GM18508 (cell line): Measurements from ENCODE around the gene NSG1.

Experiments used
- ATAC-seq: cut with Tn5 transposase; IDR thresholded peaks from one replicate; pipeline ENCODE4 v1.9.1; 2021; ENCODE audit warnings: moderate number of reproducible peaks; ENCODE audit not compliant: insufficient read depth, unreplicated experiment

Gene NSG1

DNA sequence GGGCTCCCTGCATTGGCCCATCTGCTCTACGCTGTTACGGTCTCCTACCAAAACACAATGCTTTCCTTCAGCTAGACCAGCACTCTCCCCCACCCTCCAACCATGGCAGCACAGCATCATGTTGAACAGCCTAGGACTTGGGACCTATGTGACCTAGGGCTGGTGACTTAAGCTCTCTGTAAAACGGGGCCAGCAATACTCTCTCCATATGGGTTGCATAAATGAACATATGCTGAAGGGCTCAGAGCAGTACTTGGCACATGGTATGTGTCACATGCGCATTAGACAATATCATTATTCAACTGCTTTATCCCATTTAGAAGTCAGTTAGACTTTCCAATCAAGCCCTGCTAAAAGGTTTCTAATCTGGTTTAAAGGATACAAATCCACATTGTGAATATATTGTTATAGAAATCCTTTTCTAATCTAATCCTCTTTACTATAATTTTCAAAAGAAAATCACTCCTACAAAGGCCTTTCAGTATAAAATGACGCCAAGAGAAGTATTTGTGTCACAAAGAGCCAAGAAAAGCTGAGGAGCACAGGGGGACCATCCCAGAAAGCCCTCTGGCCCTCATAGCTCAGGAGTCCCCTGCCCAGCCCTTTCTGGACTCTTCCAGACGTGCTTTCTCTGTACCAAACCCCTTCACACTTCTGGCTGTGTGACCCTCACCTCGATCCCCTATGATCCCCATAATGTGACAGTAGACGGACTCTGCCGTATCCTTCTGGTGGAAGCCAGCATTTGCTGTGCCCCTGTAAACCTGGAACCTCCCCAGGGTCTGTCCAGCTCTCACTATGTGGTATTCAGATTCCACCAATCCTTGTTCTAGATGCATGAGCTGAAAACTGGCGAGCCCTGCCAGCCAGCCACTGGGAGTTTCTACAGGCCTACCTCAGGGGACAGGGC is 42.3 kb downstream of the NSG1 start:
- ATAC-seq: no peak

DNA sequence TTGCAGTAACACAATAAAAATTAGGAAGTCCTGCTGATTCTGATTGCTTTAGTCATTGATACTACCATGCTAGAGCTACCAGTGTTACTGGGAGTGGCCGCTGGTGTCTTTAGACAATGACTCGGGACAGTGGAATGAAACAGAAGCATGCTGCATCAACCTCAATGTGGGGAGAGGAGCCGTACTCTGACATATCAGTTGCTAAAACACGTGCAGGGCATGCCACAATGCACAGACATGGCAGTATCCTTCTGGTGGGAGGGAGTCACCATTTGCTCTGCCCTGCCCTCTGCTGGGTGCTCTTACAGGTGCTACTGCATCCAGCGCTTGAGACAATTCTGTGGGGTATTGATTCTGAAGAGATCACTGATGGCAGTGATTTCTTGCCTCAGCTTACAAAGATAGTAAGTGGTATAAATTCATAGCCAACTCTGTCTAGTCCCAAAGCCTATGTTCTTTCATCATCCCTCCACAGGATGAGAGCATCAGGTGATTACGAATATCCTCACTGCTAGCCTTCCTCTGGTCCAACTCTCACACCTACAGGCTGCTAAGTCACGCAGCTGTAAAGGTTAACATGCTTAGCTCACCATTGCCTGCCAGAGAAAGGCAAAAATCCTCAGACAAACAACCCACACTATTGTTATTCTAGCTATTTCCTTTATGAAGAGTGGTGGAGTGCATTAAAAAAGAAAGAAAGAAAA is 43.7 kb downstream of the NSG1 start:
- ATAC-seq: peak; percentile 73

DNA sequence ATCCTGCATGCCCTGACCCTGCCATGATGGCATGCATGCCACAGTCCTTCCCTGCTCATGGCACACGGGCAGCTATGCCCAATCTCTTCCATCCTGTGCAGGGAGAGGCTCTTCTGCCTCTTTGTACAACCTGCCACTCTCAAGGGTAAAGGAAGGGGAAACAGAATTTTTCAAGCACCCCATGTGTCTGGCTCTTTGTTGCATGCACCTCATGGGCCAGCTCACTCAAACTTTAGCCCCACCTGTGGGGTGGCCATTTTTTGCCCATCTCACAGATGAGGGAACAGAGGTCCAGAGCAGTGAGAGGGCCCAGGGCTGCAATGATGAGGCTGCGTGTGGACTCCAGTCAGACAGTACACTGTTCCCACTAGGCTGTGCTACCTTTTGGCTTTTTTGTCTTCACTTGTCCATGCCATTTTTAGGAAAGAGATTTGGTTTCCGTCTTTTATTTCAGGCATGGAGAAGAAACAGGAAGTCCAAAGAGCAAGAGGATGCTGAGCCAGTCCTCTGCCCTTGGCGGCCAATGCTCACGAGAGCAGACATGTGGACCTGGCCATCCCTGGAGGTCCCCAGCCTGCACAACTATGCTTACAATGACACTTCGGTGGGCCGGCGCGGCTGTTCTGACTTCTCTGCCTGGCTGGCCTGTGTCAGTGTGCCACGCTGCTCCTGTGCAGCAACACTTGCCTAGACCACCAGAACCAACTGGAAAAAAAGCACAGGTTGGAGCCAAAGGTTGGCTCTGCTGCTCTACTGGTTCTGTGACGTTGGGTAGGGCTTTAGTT is 45.6 kb downstream of the NSG1 start:
- no peak for ATAC-seq

DNA sequence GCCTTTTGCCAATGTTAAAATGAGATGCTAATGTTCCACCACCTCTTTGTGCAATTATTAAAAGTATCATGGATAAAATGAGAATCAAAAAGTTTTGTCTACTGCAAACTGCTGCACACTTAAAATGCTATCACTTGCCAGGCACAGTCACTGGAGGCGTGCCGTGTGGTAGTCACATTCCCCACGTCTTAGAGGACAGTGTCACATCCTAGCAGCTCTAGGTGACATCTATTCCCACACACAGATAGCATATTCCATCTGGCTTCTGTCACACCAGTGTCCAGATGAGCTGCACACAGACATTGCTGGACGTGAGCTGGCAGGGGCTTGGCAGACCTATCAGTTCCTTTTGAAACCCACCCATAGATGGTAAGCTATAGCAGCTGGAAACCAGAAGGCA is 47.0 kb downstream of the NSG1 start:
- no peak for ATAC-seq

DNA sequence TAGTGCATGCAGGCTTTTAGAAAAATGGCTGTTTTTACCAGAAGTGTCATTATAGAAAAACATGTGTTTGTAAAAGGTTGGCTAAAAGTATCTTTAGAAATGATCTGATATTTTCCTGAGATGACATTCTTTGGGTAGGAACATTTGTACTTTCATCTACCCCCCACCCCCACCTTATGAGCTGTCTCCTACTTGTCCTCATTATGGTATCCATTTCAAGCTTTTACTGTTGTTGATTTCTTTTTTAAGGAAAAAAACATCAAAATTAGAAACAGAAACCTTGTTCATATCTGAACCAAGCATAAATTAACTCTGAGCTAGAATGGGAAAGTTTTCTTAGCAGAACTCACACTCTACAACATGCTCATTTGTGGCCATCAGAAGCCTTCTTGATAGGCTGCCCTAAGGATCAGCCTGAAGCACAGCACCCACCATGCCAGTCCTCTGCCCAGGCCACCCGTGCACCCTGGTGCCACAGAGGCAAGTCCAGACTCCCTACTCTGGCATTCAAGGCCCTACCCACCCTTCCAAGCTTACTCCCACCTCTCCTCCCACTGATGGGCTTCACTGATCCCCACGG is 49.4 kb downstream of the NSG1 start:
- ATAC-seq: no peak

DNA sequence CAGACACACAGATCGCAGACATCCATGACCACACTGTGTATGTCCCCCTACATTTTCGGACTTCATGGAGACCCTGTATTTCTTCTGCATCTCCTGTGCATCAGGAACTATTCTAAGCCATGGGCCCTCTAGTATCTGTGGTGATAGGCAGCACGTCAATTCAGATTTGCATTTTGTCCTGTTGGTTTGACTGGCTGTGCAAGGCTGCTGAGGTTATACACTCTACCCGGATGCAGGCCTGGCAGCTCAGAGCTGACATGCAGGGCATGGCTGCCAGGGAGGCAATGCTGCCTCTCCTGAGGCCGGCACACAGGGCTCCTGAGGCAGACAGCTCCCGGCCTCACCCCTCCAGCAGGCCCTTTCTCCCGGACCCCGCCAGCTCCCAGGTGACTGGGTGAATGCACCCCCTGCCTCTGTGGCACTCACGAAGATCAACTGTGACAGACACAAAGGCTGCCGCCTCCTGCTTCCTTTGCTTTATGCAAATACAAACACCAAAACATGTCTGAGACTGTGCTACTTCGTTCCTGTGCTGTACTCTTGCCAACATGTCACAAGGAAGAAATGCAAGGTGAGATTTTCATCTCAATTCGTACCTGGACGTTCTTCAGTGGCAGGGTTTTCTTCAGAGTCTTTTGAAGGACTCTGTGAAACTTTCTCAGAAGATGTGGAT is 51.0 kb downstream of the NSG1 start:
- no peak for ATAC-seq

DNA sequence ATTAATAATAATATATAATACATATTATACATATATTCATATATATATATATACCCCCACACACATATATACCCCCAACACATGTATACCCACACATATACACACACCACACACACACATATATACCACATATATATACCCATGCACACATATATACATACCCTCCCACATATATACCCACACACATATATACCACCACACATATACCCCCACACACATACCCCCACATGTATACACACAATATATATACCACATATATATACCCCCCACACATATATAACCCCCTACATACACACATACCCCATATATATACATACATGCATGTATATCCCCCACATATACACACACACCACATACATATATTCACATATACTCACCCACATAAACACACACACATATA is 52.0 kb downstream of the NSG1 start:
- ATAC-seq: no peak

DNA sequence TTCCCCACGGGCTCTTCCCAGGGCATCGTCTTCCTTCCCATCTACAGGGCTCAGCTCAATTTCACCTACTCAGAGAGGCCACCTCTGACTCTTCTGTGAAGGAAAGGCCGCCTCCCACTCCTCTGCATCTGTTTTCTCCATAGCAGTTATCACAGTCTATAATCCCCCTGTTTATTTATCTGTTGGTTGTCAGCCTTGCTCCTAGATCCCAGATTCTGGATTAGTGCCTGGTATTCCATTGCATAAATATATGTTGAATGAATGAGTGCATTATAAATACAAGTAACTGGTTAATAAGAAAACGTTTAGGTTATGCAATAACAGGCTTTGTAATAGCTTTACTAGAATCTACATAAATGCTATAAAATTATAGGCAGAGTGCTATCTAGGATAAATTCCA is 52.9 kb downstream of the NSG1 start:
- ATAC-seq: no peak

DNA sequence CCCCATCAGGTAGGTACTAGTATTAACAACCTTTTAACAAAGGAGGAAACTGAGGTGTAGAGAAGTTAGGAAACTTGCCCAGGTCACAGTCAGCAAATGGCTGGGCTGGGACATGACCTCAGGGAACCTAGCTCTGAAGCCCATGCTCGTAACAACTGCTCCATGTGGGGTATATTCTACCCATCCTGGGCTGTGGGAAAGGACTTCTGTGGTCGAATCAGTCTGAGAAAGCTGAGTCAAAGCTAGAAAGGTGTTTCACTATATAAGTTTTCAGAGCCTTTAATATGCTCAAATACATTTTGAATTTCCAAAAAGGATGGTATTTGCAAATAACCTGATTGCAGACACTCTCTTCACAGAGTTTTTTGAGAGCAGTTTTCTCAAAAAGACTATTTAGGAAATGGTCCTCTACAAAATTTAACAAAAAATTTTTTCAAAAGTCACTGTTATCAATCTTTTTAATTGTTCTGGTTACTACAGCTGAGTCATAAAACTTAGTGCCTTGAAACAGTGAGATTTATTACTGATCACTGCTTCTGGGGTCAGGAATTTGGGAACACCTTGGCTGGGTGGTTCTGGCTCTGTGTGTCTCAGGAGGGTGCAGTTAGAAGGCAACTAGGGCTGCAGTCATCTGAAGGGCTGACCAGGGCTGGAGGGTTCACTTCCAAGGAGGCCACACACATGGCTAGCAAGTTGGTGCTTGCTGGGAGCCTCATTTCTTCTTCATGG is 53.6 kb downstream of the NSG1 start:
- ATAC-seq: no peak

DNA sequence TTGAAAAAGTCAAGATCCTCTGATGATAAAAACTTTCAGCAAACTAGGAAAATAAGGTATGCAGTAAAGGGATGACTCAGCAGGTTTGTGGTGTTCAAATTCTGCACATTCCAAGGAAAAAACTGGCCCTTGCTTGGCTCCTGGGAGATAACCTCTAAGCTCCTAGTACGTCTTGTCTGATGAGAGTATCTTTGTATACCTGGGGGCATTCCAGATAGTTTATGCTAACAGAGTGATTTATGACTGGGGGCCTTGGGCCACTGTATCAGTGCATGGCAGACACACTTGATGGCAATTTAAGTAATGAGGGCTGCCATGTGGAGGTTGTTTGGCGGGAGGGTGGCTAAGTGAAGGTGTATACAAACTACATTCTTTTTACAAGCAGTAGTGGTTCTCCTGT is 56.9 kb downstream of the NSG1 start:
- no peak for ATAC-seq

DNA sequence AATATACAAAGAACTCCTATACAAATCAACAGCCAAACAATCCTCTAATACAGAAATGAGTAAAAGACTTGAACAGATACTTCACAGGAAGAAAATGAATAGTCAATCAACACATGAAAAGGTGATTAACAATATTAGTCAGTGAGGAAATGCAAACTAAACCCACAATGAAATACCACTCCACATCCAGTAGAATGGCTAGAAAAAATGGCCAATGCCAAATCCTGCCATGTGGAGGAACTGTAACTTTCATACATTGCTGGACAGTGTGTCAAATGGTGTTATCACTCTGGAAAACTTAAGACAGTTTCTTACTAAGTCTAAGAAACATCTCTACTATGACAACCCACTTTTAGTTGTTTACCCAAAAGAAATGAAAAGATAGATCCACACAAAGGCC is 59.5 kb downstream of the NSG1 start:
- no peak for ATAC-seq

DNA sequence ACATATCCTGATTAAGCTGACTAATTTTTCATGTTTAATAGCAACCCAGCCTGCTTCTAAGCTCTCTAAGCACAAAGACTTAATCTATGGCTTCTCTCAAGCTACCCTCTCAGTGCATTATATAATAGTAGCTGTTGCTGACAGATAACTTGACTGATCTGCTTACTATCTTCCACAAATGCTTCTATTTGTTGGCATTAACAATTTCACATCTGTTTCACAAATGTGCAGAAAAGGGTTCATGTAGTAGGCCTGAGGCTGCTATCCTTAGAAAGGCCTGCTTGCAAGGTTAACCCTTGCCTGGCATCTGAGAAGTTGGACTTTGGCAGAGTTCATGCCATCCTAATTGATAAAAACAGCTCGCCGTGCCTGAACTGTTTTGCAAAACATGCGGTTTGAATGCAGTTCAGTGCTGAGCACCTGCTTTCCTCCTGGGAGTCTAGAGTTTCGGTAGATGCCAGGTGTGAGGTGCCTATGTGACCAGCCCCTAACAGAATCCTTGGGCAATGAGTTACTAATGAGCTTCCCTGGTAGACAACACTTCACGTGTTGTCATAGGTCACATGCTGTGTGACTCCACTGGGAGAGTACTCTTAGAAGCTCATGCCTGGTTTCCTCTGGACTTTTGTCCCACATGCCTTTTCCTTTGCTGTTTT is 68.4 kb downstream of the NSG1 start:
- ATAC-seq: peak; percentile 65

DNA sequence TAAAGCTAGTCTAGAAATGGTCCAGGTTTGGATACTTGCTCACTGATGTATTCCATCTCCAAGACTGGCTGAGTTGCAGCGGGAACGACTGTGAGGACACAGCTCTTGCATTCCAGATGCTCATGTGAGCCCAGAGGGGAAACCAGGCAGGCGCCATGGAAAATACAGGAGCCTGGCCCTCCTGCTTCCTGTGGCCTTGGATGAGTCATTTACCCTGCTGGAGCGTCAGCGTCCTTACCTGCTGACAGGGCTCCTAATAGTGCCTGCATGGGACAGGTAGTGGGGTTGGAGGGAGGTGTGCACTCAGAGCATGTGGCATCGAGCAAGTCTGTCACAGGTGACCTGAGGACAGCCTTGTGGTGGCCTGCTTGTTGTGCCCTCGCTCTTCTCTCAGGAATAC is 69.4 kb downstream of the NSG1 start:
- no peak for ATAC-seq

DNA sequence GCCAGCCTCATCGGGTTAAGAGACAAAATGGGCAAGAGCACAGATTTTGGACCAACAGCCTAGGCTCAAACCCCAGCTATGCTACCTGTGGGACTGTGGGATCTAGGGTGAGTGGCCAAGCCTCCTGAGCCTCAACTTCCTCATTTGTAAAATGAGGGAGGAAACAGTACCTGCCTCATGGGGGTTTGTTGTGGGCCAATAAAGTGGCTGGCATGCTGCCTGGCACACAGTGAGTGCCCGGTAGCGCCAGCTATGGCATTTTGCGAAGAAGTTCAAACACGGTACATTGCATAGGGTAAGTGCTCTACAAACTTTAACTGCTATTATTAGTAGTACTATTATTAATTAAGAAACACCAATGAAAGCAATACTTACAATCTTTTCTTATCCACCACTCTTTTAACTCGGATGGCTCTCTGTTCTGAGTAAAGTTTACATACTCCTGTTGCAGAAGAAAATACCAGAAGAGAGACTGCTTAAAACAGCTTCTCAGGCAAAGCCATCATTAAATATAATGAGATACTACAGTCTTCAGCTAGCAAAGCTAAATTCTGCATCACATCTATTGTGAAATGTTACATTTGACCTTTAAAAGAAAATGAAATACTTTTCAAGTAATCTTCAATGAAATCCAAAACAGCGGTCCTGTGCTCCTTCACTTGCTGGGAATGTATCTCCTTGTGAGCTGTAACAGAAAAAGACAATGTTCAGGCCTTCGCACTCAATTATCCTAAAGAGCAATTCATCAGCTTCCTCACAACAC is 70.1 kb downstream of the NSG1 start:
- no peak for ATAC-seq

DNA sequence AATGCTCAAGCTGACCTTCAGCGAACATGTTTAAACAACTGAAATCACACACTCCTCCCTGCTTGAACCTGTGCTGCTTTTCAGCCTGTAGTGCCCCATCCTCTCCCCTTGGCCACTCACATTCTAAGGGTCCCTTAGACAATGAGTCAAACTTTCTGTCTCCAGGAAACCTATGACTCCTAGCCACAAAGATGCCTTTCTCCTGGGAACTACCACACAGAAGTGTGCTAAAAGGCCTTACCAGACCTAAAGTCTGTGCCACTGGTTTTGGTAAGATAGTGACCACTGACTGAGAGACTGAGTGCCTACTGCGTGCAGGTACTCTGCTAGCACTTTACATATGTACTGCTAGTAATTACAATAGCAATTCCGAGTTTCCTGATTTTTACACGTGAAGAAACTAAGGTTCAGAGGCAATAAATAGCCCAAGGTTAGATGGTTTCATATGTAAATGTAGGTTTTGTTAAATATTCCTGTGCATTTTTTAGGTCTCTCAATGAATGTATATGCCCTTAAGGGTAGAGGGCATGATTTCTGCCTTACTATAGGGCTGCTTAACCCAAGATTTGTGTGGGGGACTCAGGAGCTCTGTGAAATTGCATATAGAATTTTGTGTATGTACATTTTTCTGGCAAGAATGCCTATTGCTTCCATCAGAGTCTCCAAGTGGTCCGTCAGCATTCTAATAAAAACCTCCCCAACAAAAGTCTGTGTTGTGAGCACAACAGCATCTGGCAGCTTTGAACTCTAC is 71.1 kb downstream of the NSG1 start:
- no peak for ATAC-seq

DNA sequence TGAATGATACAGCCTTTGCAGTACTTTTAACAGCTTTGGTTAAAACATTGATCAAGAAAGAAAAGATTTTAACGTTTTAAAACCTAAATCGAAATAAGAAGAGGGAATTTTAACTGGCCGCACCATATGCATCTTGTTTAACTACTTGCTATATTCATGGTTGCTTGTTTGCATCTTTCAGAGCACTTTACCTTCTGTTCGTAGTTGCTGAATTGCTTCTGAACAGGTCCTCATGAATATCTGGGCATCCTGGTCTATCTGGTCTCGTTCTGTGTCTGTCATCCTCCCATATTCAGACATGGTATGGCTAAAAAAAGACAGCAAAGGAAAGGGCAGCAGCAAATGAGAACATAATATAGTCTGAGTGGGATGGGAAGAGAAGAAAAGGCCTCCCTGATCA is 72.3 kb downstream of the NSG1 start:
- ATAC-seq: no peak

DNA sequence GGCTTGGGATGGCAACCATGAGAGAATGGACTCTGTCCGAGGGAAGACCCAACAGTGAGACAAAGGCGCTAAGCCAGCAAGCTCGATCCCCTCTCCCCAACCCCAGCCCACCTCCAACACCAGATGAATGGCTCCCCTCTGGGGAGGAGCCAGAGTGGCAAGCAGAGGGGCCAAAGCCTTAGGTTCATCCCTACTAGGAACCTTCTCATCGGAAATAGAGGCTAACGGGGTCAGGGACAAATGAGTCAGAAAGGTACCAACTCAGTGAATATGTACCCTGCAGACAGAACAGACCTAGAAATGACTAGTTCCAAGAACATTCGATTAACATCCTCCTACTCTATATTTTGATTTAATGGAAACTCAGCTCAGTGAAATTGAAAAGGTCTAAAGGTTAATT is 73.9 kb downstream of the NSG1 start:
- ATAC-seq: no peak

DNA sequence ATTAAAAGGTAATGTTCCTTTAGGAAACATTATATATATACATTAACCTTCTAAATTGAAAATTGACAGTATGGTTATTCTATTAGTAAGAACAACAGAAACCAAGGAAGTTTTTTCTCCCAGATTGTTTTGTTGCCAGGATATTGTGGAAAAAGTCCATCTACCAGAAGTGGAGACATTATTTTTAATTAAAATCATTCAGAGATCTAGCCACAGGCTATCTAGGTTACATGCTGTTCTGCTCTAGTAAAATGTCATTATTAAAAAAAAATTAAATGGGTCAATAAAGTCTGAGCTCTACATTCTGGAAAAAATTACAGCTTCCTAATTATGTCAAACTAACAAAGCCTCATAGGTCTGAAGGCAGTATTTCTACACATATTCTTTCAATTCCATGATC is 74.3 kb downstream of the NSG1 start:
- no peak for ATAC-seq
